Panc1 (cell line): ENCODE data around the gene SLC10A7. TPM values are rescaled to one million over a fixed set of nuclear protein-coding genes. Genes with fewer than 3 reads are reported as not detected.

Experiments used
- ATAC-seq: fragments of 200-7000 bp; cut with Tn5 transposase; 2 replicates; pipeline ENCODE4 v1.9.1; 2020; ENCODE audit warnings: mild to moderate bottlenecking, moderate library complexity
- BruUV-seq: library from RNA; stranded (reverse); fragments of 400-500 nt; replicated peaks from 2 replicates; lab custom pipeline; 2021; lab: Mats Ljungman, UMichigan
- CTCF ChIA-PET: fragments of 300-600 bp; sonication (Branson Sonifier 250); formaldehyde crosslinking; loops from one replicate; lab custom pipeline; 2022; ENCODE audit warnings: antibody characterized with exemption; lab: Charles Lee
- POLR2A ChIA-PET: fragments of 300-600 bp; sonication (Branson Sonifier 250); formaldehyde crosslinking; loops from one replicate; lab custom pipeline; 2022; ENCODE audit warnings: antibody characterized with exemption; lab: Charles Lee
- DNase-seq: peaks from one replicate; pipeline ENCODE4 v3.0.0-alpha.2; 2010; ENCODE audit warnings: low read depth, low spot score
- H3K27ac ChIP-seq: 2 replicates; pipeline ENCODE4 v1.5.1; 2011; ENCODE audit warnings: mild to moderate bottlenecking, low read length, inconsistent platforms
- H3K27me3 ChIP-seq: fragments of 200-500 bp; sonication (Bioruptor generic); 2 replicates; pipeline ENCODE4 v1.6.0; 2014; ENCODE audit warnings: low read length, inconsistent platforms; ENCODE audit not compliant: control insufficient read depth, insufficient read depth
- H3K36me3 ChIP-seq: fragments of 200-500 bp; sonication (Bioruptor generic); 2 replicates; pipeline ENCODE4 v1.5.1; 2014; ENCODE audit warnings: inconsistent platforms, mild to moderate bottlenecking, low read length, moderate library complexity; ENCODE audit not compliant: control insufficient read depth, insufficient read depth
- H3K4me1 ChIP-seq: 2 replicates; pipeline ENCODE4 v1.5.1; 2011; ENCODE audit warnings: inconsistent platforms, mild to moderate bottlenecking, low read length, moderate library complexity; ENCODE audit not compliant: control insufficient read depth, insufficient read depth
- H3K4me3 ChIP-seq, 2 experiments: 2 replicates each; pipeline ENCODE4 v1.5.1; 2011 to 2012; ENCODE audit warnings: low read depth in 2 of 2, low read length in 2 of 2, mild to moderate bottlenecking in 2 of 2, inconsistent platforms in 1 of 2, moderate library complexity in 1 of 2
- H3K9me3 ChIP-seq: fragments of 200-500 bp; sonication (Bioruptor generic); 2 replicates; pipeline ENCODE4 v1.5.1; 2014; ENCODE audit warnings: low read depth, mild to moderate bottlenecking, inconsistent platforms, low read length, moderate library complexity; ENCODE audit not compliant: control insufficient read depth, insufficient read depth
- CTCF ChIP-seq: fragments of 450-650 bp; IDR thresholded peaks from 2 replicates; pipeline ENCODE4 v1.5.1; 2017; ENCODE audit warnings: mild to moderate bottlenecking
- POLR2AphosphoS5 ChIP-seq: IDR thresholded peaks from 2 replicates; pipeline ENCODE4 v1.6.1; 2012; ENCODE audit warnings: mild to moderate bottlenecking, low read depth, low read length, moderate library complexity
- REST ChIP-seq, 2 experiments: IDR thresholded peaks; 2 replicates each; pipeline ENCODE4 v1.6.1; 2011 to 2012; ENCODE audit warnings: low read depth in 2 of 2, control low read depth in 1 of 2, low read length in 1 of 2, mild to moderate bottlenecking in 1 of 2, moderate library complexity in 1 of 2; ENCODE audit not compliant: insufficient read depth in 1 of 2
- SIN3A ChIP-seq: IDR thresholded peaks from 2 replicates; pipeline ENCODE4 v1.6.1; 2012; ENCODE audit warnings: low read depth, mild to moderate bottlenecking, low read length, moderate library complexity, borderline replicate concordance; ENCODE audit not compliant: insufficient read depth
- TCF7L2 ChIP-seq: IDR thresholded peaks from 2 replicates; pipeline ENCODE4 v1.6.1; 2011; ENCODE audit warnings: mild to moderate bottlenecking, low read depth, low read length, inconsistent platforms
- in situ Hi-C: cut with HindIII; loops from 2 replicates; pipeline ENCODE4 v1.10.0; 2016; ENCODE audit warnings: low sequenced_read_pairs, low pct_unique_long_range_greater_than_20kb
- intact Hi-C: fragments of 100-400 bp; cut with micrococcal nuclease; formaldehyde crosslinking; loops from one replicate; pipeline ENCODE4 v1.10.0; 2022; ENCODE audit not compliant: unreplicated experiment
- total RNA-seq: library from RNA; stranded (reverse); gene quantifications from one replicate; pipeline ENCODE4 v1.2.1, GENCODE V29; 2021; ENCODE audit not compliant: unreplicated experiment

The SLC10A7 gene
- total RNA-seq, 1 experiment from 2014 or later, result 1.5 TPM

DNA sequence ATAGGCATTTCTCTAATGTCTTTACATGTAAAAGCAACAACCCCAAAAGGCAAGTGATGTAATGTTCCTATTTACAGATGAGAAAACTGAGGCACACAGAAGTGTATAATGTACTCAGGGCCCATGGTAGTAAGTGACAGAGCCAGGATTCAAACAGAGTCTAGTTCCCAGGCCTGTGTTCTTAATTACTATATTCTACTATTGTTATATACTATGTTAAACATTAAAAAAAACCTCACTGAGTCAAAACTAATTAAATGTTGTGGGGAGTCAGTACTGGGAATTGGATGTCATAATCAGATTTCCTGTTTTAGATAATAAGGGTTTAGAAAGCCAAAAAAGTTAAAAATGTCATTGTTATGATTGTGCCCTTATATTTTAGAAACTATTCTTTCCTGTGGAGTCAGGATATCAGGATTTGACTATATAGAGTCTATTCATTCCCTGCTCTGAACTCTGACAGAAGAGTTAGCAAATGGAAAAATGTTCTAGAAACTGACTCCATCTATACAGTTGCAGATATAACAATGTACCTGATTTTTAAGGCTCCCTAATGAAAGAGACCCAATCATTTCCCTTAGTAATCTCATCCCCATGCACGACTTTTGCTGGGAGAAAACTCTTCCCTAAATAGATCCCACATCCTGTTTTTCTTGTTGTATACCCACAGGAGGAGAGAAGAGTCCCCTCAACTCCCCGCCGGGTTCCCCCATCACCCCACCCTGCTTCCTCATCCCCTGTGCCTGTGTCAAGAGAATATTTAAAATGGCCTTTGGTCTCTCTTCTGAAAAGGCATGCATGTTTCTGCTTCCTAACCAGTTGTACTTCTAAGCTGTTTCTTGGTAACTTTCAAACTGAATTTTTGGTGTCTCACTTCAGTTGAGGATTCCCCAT is 237.7 kb downstream of the SLC10A7 start:
- ATAC-seq (no peak), DNase-seq (no peak)
- Histone ChIP-seq H3K4me3 (no peak overlapping the region), H3K4me1 (no peaks in the 10 kb centered on the region), H3K36me3 (no peaks in the 10 kb centered on the region), H3K27me3 (no peaks in the 10 kb centered on the region), H3K27ac (no peak overlapping the region), H3K9me3 (no peaks in the 10 kb centered on the region)
- in situ Hi-C loops (no loop called here), intact Hi-C loops (no loop called here)
- ChIA-PET CTCF (no interaction called here), POLR2A (no interaction called here)
- TF ChIP-seq POLR2AphosphoS5 (no peak), REST (IDR thresholded peaks at IDR 0.05; ENCODE audit: insufficient read depth in 1 of 2, low read depth in 2 of 2, low read length in 1 of 2) (no peak), TCF7L2 (no peak), CTCF (no peak), SIN3A (no peak)
- no TSS peak for BruUV-seq

GRCh38 chr4:146282657-146283056 is 239.1 kb downstream of the SLC10A7 start:
- H3K27me3 ChIP-seq, result no peaks in the 10 kb centered on the region
- H3K36me3 ChIP-seq, result no peaks in the 10 kb centered on the region
- ChIA-PET CTCF (no interaction called here), POLR2A (no interaction called here)
- TF ChIP-seq TCF7L2 (no peak), CTCF (no peak), SIN3A (no peak), REST (IDR thresholded peaks at IDR 0.05; ENCODE audit: insufficient read depth in 1 of 2, low read depth in 2 of 2, low read length in 1 of 2) (no peak), POLR2AphosphoS5 (no peak)
- intact Hi-C loops, result no loop called here
- no TSS peak for BruUV-seq
- H3K9me3 ChIP-seq, result no peaks in the 10 kb centered on the region
- H3K4me1 ChIP-seq, result no peaks in the 10 kb centered on the region
- in situ Hi-C loops, result no loop called here
- no peak overlapping the region for H3K4me3 ChIP-seq
- no peak for ATAC-seq
- no peak for DNase-seq
- H3K27ac ChIP-seq, result no peak overlapping the region
